Measurements from ENCODE around the gene PIK3R3.
A peak's percentile ranks its signal among the peaks of the same experiment; 100 is the strongest.

The PIK3R3 gene

DNA sequence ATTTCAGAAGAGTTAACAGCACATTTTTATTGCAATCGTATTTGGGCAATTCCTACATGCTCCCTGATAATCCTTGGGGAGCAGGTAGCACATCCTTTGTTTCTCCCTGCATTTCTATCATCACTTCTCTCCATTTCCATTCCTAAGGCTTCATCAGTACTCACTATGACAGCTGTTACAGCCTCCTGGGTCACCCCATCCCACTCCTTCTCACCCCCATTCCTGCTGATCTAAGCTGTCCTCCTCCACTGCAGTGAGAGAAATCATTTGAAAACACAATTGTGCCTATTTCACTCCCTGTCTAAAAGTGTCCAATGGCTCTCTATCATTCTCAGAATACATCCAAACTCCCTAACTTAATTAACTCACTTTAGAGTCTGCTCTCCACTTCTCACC, 25.5 kb upstream of the PIK3R3 start:
- DNase-seq (ENCODE audit: low spot score) (no peak), FAIRE-seq (no peak)

DNA sequence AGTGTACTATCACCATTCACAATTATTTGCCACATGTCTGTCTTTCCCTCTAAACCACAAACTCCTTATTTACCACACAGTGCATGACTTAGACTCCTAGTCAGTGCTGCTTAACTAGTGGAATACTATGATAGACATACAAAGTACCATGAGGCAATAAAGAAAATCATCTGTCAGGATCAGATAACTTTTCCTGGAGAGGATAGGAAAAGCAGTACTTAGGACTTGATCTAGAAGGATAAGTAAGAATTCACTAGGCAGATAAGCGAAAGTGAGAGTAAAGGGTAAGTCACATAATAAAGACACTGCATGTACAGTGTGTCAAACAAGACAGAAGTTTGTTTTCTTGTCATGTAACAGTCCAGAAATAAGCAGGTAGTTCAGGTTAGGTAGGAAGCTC, 21.3 kb upstream of the PIK3R3 start:
- no peak for FAIRE-seq
- no peak for DNase-seq (ENCODE audit: low spot score)

DNA sequence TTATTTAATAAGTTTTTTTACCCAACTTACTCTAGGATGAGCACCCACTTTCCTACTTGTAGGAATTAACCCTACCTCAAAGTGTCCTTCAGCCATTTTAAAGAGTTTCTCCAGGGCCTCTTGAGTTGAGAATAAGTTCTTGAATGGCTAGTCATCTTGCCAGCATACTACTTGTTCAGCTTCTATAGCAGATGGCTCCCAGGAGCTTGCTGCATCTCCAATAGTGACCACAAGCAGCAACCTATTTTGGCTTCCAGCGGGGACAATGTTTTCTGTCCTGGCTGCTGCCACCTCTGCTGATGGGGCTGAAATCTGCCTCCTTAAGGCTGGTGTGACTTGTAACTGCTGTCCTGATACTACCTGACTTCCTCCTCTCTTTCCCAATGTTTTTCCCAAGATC, 20.8 kb upstream of the PIK3R3 start:
- DNase-seq (ENCODE audit: low spot score) (no peak), FAIRE-seq (no peak)

DNA sequence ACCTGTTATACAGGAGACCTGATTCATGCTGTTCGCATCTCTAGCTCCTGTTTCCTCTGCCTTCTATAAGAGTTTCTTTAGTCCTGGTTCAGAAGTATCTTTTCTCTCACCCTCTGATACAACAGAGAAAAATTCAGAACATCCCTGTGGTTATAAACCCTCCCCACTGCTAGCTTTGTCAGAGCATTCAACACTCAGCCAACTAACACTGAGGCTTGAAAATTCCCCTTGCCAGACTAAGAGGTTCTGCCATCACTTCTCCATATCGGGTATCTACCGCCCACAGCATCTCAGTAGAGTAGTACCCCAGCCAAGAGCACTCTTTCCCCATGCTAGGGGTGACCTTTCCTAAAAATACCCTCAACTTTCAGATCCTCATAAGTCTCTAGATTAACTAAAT, 19.6 kb upstream of the PIK3R3 start:
- no peak for FAIRE-seq
- no peak for DNase-seq (ENCODE audit: low spot score)

DNA sequence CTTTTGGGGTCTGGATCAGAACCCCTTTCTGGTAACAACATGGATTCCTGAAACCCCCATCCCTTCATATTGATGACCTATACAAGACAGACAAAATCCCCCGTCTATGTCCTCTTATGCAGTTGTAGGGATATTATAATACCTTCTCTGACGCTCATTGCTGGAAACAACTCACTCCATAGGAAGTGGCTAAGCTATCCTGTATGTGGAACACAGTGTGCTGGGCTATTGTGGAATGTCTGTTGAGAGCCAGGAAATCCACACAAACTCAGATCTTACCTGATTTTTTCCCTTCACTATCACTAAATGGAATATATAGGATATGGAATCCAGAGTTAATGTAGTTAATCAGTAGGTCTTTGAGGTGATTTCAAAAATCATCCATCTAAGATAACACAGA, 17.7 kb upstream of the PIK3R3 start:
- no peak for DNase-seq (ENCODE audit: low spot score)
- FAIRE-seq, result no peak

DNA sequence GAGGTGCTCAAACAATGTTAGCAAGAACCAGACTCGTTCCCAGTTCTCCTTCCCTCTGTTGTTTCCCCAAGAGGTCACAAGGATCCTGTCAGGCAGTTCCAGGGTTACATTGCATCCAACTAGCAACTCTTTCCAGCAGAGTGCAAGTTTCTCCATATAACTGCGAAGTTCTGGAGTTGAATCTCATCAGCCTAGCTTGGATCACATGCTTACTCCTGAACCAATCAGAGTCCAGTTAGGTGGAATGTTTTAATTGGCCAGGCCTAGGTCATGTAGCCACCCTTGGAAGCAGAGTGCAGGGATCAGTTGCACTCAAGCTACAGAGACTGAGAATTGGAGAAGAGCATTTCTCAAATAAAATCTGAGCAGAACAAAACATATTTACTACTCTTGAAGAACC, 15.9 kb upstream of the PIK3R3 start:
- no peak for DNase-seq (ENCODE audit: low spot score)
- no peak for FAIRE-seq

DNA sequence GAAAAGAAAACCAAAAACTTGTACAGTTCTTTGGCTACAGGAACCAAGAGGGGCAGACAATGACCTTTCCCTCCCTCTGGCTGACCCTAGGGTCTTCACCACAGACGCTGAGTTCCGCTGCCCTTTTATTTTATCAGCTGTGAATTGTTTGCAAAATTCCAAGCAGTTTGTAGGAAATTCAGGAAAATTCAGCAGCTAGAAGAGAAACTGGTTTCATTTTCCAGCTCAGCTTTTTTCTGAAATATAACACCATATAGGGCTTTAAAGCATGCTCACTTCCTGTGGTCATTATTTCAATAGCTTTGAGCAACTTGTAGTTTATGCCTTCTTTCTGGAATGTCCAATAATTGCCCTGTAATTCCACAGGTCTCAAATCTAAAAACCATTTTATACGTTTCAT, 5.5 kb upstream of the PIK3R3 start:
- no peak for DNase-seq (ENCODE audit: low spot score)
- FAIRE-seq, result no peak

DNA sequence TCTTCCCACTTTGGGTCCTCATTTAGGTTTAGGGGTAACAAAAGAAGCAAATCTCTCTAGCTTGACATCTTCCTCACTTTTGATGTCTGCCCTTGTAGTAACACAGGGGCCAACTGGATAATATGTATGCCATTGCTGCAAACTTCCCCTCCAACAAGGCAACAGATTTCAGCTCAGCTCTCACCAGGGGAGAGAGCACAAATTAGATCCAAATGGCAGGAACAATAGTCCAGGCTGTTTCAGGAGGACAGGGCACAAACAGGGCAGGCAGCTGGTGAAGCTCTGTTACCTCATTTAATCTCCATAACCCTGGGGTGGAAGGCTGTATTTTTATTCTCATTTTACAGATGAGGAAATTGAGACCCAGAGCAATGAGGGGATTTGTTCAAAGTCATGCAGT, 4.3 kb upstream of the PIK3R3 start:
- FAIRE-seq (no peak), DNase-seq (ENCODE audit: low spot score) (no peak)

DNA sequence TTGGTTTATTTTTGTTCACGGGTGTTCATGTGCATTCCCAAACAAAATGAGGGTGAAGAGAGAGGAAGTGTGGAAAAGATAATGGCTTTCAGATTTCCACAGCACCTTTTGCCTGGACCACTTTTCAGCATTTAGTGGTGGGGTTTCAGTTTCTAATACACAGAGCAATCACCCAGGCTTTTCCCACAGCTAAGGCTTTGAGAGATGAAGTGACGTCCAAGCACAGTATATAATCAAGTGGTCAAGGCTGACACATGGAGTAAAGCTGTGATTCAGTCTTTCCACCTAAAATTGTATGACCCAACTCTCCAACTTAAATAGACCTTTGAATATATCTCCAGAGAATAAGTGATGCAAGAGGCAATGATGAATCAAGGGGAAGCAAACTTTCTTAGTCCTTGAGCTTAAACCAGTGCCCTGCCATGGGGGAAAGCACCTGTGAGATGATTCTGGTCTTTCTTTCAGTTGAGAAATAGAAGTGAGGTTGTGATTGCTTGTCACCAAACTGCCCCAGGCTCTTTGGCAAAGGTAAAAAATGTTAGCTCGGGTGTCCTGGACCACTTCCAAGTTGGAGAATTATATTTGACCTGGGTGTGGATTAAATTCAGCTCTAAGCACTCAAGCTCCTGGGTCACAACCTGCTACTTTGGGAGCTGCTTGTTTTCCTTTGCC, 2.4 kb upstream of the PIK3R3 start:
- DNase-seq (ENCODE audit: low spot score) (no peak), FAIRE-seq (no peak)

DNA sequence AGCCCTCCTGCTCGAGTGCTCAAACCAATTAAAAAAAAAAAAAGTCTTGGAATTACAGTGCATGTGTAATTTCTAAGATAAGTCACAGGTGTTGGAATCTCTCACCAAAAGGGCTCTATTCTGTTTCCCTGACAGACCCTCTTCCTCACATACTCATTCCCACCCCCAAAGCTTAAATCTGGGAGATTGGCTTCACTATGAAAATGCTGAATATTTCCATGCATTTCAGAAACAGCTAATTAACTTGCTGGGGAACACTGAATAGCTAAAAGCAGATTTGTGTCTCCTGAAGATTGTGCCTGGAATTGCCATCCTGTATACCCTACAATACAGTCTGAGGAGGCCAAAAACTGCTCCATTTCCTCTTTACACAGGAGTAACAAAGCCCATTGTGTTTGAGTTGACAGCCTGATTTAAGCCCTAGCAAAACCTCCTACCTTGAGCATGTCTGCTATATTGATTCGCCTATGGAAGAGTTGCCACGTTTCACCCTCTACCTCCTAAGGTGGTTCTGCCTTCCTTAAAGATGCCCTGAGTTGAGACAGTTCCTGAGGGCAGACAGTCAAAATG, 1.4 kb upstream of the PIK3R3 start:
- FAIRE-seq (no peak), DNase-seq (ENCODE audit: low spot score) (no peak)

DNA sequence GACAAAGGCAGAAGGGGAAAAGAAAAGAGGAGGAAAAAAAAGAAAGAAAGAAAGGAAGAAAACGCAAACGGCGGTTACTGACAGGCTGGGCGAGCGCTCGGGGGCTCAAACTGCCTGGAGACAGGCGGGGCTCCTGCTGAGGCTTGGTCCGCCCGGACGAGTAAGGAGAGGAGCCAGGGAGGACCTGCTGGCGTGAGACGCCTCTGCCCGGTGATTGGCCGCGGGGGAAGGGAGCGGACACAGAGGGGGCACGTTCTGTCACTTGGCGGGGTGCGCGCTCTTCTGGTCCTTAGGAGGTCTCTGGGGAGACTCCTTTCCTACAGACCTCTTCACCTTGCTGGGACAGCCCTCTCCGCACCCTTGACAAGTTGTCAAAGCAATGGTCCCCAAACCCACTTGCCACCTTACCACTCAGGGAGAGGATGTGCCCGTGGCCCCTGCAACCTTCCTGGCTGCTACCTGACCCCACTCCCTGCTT, 791 bp upstream of the PIK3R3 start:
- DNase-seq (ENCODE audit: low spot score) (peak; percentile 73), FAIRE-seq (no peak)

DNA sequence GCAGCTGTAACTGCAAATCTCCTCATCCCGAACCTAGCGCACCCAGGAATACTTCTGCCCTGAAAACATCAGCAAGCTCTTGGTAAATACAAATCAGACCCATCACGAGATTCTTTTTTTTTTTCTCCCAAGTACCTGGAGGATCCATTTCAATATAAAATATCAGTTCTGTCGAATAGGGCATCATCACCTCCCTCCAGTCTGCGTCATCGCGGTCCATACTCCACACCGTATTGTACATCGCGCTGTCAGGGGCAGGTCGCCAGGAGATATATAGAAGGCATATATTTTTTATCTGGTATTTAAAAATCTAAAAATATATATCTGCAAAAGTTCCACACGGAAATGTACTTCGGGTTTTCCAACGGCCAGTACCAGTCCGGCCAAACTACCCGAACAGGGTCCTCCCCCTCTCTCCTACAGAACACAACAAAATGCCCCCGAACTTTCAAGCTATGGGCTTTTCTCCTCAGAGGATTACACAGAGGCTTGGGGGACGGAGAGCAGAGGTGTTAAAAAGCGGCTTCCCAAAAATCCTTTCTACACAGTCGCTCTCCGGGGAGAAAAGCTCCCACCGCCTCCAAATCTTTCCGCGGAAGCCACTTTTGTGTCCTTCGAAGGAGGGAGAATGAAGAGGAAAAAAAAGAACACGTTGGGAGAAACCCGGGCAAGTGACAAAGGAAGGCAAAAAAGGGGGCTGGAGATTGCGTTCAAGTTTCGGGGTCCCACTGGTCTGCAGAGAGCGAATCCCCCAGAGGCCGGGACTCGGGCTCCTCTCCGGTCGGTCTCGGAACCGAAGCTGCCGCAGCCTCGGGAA, 509 bp downstream of the PIK3R3 start:
- peak; percentile 29 for DNase-seq (ENCODE audit: low spot score)

DNA sequence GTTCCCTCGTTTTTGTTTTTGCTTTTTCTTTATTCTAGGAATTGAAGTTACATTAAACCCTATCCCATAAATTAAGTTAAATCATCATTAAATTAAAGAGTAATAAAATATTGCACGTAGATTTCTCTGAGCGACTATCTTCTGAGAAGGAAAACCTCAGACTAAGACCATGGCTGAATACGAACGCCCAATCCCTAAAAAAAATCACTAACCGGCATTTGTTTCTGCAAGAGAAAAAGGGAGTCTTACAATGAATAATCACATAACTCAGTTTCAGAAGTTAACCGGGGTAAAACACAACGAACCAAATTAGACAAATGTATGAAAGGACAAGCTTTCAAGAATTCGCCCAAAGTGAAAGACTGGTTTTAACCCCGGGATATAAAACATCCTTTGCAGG, 1.3 kb downstream of the PIK3R3 start:
- DNase-seq (ENCODE audit: low spot score) (no peak), FAIRE-seq (no peak)

More for the DNA sequence above, 509 bp downstream of the PIK3R3 start:
- FAIRE-seq, result no peak

DNA sequence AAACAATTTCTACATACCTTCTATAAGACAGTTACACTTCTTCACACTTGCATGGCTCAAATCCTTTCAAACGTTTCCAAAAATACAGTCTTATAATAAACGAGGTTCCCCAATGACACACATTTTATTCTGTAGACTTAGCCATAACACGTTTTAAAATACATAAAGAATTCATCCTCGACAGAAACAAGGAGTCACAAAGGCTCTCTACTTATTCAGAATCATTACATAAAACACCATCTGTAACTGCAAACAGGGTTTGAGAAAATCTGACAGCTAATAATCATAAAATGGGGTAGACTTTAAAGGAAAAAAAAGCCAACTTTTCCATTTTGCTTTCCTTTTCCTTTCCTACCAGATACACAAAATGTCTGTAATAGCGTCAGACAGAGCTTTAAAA, 1.8 kb downstream of the PIK3R3 start:
- DNase-seq (ENCODE audit: low spot score), result no peak
- no peak for FAIRE-seq

DNA sequence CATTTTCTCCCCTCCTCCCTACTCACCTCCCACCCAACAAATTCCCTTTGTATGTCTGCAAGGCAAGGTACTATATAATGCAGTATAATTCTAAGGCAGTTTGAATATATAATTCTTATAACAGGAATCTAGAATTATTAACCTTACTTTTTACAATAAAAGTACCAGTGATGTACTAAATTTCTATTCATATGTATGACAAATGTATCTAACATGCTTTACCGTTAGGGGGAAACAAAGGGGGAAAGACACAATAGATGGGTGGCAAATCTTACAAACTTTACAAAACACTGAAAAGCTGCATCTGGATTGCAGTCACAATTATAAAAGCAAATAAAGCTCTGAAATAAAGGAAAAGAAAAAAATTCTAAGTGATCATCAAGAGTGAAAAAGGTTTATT, 2.3 kb downstream of the PIK3R3 start:
- DNase-seq (ENCODE audit: low spot score) (no peak), FAIRE-seq (no peak)

DNA sequence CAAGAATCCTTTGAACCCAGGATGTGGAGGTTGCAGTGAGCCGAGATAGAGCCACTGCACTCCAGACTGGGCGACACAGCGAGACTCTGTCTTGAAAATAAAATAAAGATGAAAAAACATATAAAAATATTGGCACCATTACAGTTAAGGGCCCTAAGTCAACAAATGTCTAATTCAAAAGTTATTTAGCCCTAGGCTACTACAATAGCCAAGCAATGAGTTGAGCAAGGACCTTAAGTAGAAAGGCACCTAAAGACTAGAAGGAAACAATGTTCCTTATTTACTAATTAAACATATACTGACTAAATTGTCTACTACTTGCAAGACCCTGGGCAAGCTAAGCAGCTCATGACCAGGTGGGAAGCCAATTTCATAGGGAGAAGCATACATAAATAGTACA, 4.1 kb downstream of the PIK3R3 start:
- DNase-seq (ENCODE audit: low spot score), result no peak

DNA sequence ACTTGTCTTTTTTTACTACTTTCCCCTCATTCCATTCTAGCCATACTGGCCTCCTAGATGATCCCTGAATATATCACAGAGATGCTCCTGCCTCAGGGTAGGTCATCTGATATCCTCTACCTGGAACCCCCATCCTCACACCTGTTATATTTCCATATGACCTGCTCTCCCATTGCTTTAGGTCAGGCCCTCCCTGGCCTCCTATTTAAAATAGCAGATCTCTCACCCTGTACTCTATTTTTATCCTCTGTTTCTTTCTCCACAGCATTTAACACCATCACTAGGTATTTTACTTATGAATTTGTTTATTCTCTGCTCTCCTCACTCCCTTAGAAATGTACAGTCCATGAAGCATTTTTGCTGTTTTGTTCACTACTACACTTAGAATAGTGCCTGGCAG, 13.6 kb downstream of the PIK3R3 start:
- DNase-seq (ENCODE audit: low spot score) (no peak), FAIRE-seq (no peak)

More for the DNA sequence above, 4.1 kb downstream of the PIK3R3 start:
- no peak for FAIRE-seq

DNA sequence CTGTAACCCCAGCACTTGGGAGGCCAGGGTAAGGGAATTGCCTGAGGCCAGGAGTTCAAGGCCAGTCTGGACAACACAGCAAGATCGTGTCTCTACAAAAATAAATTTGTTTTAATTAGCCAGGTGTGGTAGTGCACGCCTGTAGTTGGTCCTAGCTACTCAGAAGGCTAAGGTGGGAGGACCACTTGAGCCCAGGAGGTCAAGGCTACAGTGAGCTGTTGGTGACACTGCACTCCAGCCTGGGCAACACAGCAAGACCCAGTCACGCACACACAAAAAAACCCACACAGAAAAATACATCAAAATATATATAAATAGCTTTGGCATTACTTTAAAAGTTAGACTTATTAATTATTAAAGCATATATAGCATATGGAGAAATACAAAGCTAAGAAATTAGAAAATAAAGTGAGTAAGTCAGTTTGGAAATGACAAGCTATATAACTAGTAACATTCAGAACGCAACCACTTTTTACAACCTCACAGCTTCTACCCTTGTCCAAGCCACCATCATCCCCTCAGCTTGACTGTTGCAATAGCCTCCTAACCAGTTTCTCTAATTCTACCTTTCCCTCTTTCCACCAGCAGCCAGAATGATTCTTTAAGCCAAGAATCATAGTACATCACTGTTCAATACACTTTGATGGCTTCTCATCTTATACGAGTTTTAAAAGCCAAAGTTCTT, 14.5 kb downstream of the PIK3R3 start:
- FAIRE-seq (no peak), DNase-seq (ENCODE audit: low spot score) (no peak)

DNA sequence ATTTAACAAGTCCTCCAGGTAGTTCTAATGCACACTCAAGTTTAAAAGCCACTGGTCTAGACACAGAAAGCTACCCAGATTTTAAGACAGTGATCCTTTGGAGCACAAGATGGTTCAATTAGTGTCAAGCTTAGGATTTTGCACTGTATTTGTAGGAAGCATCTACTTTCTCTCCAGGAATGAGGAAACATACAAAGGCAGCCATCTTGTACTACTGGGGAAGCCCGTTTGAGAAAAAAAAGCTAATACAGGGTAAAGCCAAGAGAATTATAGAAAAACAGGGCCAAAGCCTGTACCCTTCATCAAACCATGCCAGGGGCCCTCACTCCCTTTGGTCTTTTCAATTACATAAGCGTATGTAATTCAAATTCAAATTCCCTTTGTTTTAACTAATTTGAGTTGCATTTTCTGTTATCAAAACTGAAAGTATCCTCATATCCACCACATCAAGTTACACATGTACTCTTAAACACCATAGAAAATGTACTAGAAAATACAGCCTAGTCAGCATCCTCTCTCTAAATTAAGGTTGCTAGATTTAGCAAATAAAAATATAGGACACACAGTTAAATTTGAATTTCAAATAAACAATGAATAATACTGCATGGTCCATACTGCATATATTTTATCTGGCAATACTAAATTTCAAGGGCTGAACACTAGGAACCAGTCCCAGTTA, 17.4 kb downstream of the PIK3R3 start:
- FAIRE-seq, result no peak
- no peak for DNase-seq (ENCODE audit: low spot score)

DNA sequence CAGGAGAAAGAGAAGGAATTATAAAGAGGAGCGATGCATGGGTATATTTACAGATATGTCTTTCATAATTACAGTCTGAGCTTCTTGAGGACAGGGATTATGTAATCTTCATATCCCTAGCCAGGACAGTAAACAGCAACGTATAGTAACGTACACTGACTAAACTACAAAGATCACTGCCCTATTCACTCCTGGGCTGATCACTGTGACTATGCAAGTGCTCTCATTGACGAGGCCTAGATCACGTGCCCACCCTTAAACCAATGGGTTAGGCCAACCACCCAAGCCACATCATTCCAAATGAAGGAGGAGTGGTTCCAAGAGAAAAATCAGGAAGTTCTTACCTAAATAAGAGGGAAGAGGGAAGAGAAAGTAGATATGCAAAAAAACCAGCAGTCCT, 18.5 kb downstream of the PIK3R3 start:
- DNase-seq (ENCODE audit: low spot score) (no peak), FAIRE-seq (no peak)

DNA sequence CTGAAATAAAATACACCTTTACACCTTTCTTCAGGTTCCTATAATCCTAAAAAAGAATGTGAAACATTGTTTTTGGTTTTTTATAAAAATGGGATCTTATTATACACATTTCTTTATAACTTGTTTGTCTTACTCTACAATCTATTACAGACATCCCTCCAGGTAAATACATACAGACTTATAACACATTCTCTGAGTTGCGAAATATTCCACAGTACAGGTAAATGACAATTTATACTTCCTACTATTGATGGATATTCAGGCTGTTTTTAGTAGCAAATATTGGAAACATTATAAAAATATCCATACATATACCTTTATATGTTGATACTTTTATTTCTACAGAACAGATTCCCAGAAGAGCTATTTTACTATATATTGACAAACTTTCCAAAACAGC, 20.3 kb downstream of the PIK3R3 start:
- DNase-seq (ENCODE audit: low spot score), result no peak

More for the DNA sequence above, 20.3 kb downstream of the PIK3R3 start:
- no peak for FAIRE-seq
